ENCODE results near the gene DYNLT1. TPM values are rescaled to one million over a fixed set of nuclear protein-coding genes. Genes with fewer than 3 reads are reported as not detected.
"Not testable (repeated sequence)": the region's sequence is repeated elsewhere in the genome, so short reads cannot be mapped to it uniquely, and the experiment has no call there.

DYNLT1 gene
- total RNA-seq, 1 donor from 2014 or later = 118 TPM

DNA sequence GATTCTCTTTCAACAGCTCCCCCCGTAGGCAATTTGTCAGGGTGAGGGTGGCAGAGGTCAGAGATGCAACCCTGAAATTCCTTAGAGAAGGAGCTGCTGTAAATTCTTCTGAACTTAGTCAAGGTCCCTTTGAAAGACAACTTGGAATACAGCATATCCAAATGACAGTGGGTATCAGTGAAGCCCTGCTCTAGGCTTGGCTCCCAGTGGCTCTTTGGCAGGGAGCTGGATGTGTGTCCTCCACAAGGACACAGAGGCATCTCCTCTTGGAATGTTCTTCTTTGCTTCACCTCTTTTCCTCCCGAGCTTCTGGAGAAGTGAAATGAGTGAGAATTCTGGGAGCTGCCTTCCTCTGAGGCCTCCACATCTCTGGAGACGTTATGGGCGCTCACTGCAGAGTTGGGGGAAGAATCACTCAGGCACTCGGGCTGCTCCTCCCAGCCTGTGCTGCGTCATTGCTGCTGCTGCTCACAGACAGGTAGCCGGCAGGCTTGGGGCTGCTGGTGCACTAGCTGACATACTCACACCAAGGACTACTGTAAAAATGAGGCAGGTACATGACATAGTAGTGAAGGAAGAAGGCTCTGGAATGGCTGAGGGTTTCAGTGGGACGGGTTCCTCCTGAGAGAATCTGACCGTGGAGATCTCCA, 34.1 kb downstream of the DYNLT1 start:
- H3K27me3 Mint-ChIP-seq (ENCODE audit: low read depth) = no peaks in the 10 kb centered on the region
- no peak for DNase-seq (ENCODE audit: low read depth, low spot score)
- no peak overlapping the region for H3K27ac Mint-ChIP-seq (ENCODE audit: unreplicated experiment)
- TF ChIP-seq, protein P1, sequence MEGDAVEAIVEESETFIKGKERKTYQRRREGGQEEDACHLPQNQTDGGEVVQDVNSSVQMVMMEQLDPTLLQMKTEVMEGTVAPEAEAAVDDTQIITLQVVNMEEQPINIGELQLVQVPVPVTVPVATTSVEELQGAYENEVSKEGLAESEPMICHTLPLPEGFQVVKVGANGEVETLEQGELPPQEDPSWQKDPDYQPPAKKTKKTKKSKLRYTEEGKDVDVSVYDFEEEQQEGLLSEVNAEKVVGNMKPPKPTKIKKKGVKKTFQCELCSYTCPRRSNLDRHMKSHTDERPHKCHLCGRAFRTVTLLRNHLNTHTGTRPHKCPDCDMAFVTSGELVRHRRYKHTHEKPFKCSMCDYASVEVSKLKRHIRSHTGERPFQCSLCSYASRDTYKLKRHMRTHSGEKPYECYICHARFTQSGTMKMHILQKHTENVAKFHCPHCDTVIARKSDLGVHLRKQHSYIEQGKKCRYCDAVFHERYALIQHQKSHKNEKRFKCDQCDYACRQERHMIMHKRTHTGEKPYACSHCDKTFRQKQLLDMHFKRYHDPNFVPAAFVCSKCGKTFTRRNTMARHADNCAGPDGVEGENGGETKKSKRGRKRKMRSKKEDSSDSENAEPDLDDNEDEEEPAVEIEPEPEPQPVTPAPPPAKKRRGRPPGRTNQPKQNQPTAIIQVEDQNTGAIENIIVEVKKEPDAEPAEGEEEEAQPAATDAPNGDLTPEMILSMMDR (conservative IDR thresholded peaks at IDR 0.05) = no peak
- H3K9me3 Mint-ChIP-seq = peaks cover 3% of the 10 kb centered on the region
- peaks cover 18% of the 10 kb centered on the region for H3K36me3 Mint-ChIP-seq (ENCODE audit: low read depth)
- H3K4me3 Mint-ChIP-seq = no peak overlapping the region
- no peaks in the 10 kb centered on the region for H3K4me1 Mint-ChIP-seq

DNA sequence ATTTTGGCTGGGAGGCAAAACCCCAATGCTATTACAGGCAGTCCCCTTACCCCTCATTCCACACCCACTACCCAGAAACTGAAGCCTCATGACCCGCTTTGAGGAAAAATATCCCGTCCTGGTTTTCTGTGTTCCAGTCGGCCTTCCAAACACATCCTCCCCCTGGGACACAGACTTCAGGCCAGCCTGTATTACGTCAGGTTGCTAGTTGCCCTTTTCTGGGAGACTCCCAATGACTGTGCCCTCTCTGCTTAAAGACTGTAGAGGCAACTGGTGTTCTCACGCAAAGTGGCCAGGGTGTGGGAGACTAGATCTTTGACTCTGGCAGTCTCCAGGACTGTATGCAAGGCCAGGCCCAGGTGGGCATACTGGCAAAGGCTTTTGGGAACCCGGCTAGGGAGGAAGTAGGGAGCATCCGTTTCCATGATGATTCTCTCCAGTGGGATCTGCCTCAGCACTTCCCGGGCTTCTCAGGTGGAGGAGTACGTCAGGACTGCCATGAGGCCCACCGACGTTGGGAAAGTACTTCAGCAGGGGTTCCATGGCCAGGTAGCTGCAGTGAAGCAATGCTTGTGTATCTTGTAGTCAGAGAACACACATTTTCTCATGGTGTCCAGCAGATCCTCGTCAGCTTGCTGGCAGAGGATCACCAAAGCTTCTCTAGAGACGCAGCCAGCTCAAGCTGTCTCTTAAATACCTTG, 34.9 kb downstream of the DYNLT1 start:
- H3K4me1 Mint-ChIP-seq = no peaks in the 10 kb centered on the region
- H3K27ac Mint-ChIP-seq (ENCODE audit: unreplicated experiment) = no peak overlapping the region
- TF ChIP-seq, protein P1 (conservative IDR thresholded peaks at IDR 0.05) = no peak
- H3K9me3 Mint-ChIP-seq = no peaks in the 10 kb centered on the region
- DNase-seq (ENCODE audit: low read depth, low spot score) = no peak
- peaks cover 12% of the 10 kb centered on the region for H3K36me3 Mint-ChIP-seq (ENCODE audit: low read depth)
- H3K27me3 Mint-ChIP-seq (ENCODE audit: low read depth) = no peaks in the 10 kb centered on the region
- no peak overlapping the region for H3K4me3 Mint-ChIP-seq

DNA sequence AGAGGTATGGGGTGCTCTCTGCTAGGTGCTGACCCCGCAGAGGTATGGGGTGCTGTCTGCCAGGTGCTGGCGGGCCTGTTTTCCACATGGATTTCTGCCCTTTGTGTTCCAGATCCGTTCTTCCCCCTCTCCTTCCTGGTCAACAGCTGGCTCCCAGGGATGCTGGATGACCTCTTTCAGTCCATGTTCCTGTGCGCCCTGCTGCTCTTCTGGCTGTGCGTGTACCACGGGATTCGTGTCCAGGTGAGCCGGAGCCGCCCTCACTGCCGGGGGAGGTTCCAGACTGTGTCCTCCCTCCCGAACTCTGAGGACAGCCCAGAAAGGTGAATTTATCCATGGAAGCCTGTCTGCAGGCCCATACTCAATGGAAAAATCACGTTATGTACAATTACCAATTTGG, 36.3 kb downstream of the DYNLT1 start:
- Mint-ChIP-seq H3K27me3 (ENCODE audit: low read depth) (no peaks in the 10 kb centered on the region), H3K36me3 (ENCODE audit: low read depth) (peaks cover 7% of the 10 kb centered on the region), H3K4me1 (no peaks in the 10 kb centered on the region), H3K27ac (ENCODE audit: unreplicated experiment) (no peak overlapping the region), H3K9me3 (no peaks in the 10 kb centered on the region), H3K4me3 (no peak overlapping the region)
- TF ChIP-seq, protein P1 (conservative IDR thresholded peaks at IDR 0.05) = no peak
- no peak for DNase-seq (ENCODE audit: low read depth, low spot score)

DNA sequence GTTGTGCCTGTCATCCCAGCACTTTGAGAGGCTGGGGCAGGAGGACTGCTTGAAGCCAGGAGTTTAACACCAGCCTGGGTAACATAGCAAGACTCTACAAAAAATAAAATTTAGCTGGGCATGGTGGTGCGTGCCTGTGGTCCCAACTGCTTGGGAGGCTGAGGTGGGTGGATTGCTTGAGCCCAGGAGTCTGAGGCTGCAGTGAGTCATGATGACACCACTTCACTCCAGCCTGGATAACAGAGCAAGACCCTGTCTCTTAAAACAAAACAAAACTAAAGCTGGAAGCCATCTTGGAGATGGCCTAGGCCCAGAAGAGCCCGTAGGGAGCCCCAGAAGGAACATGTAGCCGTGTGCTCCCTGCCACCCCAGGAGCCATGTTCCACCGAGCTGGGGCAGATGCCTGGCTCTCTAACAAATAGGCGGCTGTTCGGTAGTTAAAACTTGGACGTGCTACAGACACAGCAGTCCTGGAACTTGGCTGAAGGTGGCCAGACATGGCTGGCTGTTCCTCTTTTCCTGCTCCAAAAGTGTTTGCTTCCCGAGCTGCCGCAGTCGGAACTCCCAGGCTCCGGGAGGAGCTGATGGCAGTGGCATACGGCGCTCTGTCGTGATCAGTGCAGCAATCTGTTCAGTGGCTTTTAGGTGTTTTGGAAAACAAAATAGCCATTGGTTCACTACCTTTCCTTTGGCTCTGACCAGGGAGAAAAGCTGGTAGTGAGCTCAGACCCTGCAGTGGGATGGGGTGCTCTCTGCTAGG, 37.0 kb downstream of the DYNLT1 start:
- H3K9me3 Mint-ChIP-seq = no peaks in the 10 kb centered on the region
- no peak overlapping the region for H3K27ac Mint-ChIP-seq (ENCODE audit: unreplicated experiment)
- H3K36me3 Mint-ChIP-seq (ENCODE audit: low read depth) = peaks cover 8% of the 10 kb centered on the region
- H3K4me1 Mint-ChIP-seq = no peaks in the 10 kb centered on the region
- TF ChIP-seq, protein P1 (conservative IDR thresholded peaks at IDR 0.05) = no peak
- H3K27me3 Mint-ChIP-seq (ENCODE audit: low read depth) = no peaks in the 10 kb centered on the region
- H3K4me3 Mint-ChIP-seq = no peak overlapping the region
- no peak for DNase-seq (ENCODE audit: low read depth, low spot score)

DNA sequence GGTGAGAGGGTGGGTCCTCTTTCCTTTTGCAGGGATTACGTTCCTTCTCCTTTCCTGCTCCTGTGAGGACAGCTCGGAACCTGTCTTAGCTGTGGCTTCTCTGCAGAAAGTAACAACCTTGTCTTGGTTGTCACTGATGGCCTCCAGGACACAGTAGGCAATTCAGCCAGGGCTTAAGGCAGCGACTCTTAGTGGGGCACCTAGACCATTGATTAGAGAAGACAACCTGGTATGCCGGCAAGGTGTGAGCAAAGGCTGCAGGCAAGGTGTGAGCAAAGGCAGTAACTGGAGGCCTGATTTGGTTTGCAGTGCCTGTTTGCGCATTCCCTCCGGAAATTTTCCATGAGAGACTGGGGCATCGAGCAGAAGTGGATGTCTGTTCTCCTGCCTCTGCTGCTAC, 37.6 kb downstream of the DYNLT1 start:
- H3K4me3 Mint-ChIP-seq = no peak overlapping the region
- DNase-seq (ENCODE audit: low read depth, low spot score) = no peak
- H3K9me3 Mint-ChIP-seq = no peaks in the 10 kb centered on the region
- no peaks in the 10 kb centered on the region for H3K27me3 Mint-ChIP-seq (ENCODE audit: low read depth)
- no peaks in the 10 kb centered on the region for H3K4me1 Mint-ChIP-seq
- peak overlapping the region; percentile 19 for H3K27ac Mint-ChIP-seq (ENCODE audit: unreplicated experiment)
- peaks cover 10% of the 10 kb centered on the region for H3K36me3 Mint-ChIP-seq (ENCODE audit: low read depth)
- TF ChIP-seq, protein P1 (conservative IDR thresholded peaks at IDR 0.05) = no peak

DNA sequence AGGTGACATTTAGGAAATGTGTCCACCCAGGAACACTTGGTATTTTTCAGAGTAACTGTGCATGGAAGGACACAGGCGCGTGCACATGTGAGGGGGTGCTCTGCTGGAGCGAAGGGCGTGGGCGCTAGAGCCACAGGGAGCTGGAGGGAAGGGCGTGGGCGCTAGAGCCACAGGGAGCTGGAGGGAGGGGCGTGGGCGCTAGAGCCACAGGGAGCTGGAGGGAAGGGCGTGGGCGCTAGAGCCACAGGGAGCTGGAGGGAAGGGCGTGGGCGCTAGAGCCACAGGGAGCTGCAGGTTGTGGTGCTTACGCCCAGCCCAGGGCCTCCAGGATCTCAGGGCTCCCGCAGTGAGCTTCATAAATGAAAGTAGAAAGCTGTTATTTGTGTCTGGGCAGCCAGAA, 38.5 kb downstream of the DYNLT1 start:
- H3K4me3 Mint-ChIP-seq; DNase-seq (ENCODE audit: low read depth, low spot score); H3K9me3 Mint-ChIP-seq; H3K4me1 Mint-ChIP-seq; H3K27me3 Mint-ChIP-seq (ENCODE audit: low read depth): not testable (repeated sequence)
- H3K27ac Mint-ChIP-seq (ENCODE audit: unreplicated experiment) = peak overlapping the region; percentile 43
- peaks cover 10% of the 10 kb centered on the region for H3K36me3 Mint-ChIP-seq (ENCODE audit: low read depth)

All from neural crest cell (in vitro differentiated cells).